Measurements from ENCODE around the gene CLDN4.
A peak's percentile ranks its signal among the peaks of the same experiment; 100 is the strongest.
"Not testable (repeated sequence)": the region's sequence is repeated elsewhere in the genome, so short reads cannot be mapped to it uniquely, and the experiment has no call there.

Gene CLDN4

DNA sequence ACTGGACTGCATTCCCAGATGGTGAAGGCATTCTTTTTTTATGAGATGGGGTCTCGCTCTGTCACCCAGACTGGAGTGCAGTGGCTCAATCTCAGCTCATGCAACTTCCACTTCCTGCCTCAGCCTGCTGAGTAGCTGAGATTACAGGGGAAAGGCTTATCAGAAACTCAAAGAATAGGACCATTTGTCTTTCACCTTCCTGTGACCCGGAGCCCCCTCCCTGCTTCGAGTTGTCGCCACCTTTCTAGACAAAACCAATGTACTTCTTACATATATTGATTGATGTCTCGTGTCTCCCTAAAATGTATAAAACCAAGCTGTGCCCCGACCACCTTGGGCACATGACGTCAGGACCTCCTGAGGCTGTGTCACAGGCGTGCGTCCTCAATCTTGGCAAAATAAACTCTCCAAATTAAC is 13.3 kb downstream of the CLDN4 start:
- no peak for DNase-seq (ENCODE audit: low read depth)

DNA sequence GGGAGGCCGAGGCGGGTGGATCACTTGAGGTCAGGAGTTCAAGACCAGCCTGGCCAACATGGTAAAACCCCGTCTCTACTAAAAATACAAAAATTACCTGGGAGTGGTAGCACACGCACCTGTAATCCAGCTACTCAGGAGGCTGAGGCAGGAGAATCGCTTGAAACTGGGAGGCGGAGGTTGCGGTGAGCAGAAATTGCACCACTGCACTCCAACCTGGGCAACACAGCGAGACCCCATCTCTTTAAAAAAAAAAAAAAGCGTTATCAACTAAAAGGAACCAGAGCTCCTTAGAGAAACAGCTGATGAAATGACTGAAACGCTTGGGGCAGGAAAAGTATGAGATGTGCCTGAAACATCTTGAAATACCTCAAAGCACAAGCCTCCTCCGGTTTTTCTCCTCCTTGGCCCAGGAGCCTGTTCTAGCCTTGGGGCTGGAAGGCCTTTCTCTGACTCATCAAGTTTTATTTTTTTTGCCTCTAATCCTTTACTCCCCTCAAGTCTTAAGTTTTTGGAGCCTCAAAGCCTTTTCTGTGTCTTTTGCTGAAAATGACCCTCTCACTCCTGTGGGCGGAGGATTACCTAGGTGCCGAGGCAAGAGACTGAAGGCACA is 14.2 kb downstream of the CLDN4 start:
- DNase-seq (ENCODE audit: low read depth) = peak; percentile 51

DNA sequence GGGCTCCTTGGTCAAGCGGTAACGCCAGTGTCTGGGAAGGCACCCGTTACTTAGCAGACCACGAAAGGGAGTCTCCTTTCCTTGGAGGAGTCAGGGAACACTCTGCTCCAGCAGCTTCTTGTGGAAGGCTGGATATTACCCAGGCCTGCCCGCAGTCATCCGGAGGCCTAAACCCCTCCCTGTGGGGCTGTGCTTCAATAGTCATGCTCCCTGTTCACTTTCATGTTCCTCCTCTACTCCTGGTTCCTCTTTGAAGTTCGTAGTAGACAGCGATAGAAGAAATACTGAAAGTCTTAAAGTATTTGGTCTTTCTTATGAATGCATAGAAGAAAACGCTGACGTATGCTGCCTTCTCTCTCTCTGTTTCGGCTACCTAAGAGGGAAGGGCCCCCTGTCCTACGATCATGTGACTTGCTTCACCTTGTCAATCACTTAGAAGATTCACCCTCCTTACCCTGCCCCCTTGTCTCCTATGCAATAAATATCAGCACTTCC is 15.0 kb downstream of the CLDN4 start:
- DNase-seq (ENCODE audit: low read depth) = not testable (repeated sequence)

DNA sequence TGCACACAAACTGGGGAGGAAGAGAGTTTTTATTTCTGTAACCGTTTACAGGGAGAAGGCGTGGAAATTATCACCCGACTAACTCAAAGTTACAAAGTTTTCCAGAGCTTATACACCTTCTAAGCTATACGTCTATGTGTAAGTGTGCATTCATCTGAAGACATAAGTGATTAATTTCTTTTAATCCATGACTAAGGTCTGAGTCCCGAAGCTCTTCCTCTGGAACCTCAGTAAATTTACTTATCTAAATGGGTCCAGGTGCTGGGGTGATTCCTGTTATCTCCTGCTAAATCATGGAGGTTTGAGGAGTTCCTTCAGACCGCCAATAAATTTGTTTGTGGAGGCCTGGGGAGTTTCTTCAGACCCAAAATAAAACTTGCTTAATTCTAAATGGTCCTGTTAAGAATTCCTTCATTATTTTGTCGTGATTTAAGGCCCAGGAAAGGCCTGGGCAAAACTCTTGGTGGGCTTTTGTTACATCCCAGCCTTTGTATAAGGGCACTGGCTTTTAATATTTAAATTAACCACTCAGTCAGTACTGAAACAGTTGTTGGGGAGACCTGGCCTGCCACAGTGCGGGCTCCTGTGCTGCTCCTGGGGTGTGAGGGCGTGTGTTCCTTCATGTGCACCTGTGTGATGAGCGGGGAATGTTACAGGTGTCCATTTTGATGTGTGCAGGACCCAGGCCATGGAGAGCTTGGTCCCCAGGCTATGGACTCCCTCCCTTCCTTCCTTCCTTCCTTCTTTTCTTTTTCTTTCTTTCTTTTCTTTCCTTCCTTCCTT is 17.3 kb downstream of the CLDN4 start:
- DNase-seq (ENCODE audit: low read depth) = no peak

DNA sequence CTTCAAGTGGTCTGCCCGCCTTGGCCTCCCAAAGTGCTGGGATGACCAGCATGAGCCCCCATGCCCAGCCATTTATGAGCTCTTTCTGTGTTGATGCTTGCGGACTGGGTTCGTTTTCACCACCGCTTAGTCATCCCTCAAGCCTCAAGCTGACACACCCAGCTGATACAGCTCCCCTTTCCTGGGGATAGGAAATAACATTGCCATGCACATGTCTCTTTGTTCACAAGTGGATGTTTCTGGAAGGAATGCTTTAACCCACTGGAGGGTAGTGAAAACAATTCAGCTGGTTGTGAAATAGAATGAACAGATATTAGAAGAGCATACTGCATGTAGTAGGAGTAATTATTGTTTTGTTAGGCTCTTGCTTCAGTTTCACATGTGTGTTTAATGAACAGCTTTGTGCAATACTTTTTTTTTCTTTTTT is 20.0 kb downstream of the CLDN4 start:
- DNase-seq (ENCODE audit: low read depth) = peak; percentile 99

DNA sequence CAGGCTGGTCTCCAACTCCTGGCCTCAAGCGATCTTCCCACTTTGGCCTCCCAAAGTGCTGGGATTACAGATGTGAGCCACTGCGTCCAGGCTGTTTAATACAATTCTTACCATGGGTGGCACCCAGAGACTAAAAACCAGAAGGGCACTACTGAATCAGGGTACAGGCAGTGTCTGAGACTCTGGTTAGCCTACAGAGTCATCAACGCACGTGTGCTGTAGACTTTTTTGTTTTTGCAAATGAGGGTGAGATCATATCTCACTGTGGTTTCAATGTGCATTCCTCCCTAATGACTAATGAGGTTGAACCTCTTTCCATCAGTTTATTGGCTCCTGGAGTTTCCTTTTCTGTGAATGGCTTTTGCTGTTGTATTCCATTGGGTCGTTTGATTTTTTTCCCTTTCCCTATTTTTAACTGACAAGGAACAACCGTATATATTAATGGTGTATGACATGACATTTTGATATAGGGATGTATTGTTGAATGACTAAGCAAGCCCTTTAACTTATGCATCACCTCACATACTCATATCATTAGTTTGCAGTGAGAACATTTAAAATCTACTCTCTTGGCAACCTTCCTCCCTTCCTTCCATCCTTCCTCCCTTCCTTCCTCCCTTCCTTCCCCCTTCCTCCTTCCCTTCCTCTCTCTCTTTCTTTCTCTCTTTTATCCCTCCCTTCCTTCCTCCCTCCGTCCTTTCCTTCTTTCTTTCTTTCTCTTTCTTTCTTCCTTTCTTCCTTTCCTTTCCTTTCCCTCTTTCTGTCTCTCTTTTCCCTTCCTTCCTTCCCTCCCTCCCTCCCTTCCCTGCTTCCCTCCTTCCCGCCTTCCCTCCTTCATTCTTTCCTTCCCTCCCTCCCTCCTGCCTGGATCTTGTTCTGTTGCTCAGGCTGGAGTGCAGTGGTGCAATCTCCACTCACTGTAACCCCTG is 20.9 kb downstream of the CLDN4 start:
- peak; percentile 91 for DNase-seq (ENCODE audit: low read depth)

DNA sequence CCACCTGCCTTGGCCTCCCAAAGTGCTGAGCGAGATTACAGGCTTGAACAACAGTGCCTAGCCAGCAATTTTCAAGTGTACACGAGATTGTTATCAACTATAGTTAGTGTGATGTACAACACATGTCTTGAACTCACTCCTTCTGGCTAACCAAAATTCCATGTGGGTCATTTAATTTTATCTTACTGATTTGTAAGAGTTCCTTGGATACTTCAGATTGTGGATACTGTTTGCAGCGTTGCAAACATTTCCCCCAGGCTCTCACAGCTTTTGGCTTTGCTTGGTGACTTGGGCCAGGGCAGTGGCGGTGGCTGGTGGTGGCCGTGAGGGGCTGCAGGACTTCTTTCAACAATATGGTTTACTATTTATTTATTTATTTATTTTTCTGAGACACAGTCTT is 21.7 kb downstream of the CLDN4 start:
- DNase-seq (ENCODE audit: low read depth) = no peak

DNA sequence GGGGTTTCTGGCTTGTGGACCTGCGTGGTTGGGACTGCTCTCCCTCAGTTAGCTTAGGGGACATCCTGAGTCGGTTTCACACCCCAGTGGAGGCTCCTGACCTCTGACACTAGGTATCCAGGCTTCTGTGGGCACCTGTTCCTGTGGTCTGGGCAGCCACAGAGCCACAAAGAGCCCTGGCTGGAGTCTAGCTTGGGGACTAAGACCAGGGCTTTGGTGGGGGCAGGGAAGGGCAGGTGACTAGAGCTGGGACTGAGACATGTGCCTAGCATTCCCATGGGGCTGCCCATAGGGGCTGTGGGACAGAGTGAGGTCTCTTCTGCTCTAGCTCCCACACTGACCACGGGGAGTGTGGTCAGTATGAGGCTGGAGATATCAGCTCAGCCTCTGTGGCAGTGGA is 26.1 kb downstream of the CLDN4 start:
- DNase-seq (ENCODE audit: low read depth) = no peak

DNA sequence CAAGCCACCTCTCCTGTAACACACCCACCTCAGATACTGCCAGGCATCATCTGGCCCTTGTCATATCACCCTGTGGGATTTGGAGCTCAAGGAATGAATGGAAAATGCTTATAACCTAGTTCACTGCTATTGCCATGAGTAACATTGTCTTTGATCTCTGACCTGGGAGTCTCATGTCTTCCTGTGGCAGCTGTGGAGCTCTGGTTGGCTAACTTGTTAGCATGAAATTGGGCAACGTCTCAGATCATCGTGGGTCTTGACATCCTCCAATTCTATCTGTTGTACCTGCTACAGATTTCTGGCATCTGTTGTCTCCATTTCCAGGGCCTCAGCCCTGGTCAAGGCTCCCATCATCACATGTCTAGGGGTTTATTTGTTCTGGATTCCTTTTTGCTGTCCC is 28.0 kb downstream of the CLDN4 start:
- DNase-seq (ENCODE audit: low read depth) = no peak

DNA sequence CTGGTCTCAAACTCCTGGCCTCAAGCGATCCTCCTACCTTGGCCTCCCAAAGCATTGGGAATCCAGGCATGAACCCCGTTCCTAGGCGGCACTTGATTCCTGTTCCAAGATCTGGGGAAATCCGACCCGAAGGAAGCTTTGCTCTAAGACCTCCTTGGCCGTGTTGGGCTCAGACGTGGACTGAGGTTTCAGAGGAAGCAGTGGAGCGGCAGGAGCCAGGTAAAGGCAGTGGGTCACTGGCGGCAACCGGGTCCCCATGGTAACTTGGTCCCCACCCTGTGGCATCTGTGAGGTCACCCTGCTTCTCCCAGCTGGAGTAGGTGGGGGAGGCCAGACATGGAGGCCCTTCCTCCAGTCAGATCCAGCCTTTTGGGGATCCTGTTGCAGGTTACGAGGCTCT is 30.1 kb downstream of the CLDN4 start, which contains the start of gene TMEM270:
Gene TMEM270 (plus strand): TSS at position 301 of the 400 bp plus-strand sequence. CDS start 36 bp downstream, at position 337.
- no peak for DNase-seq (ENCODE audit: low read depth)

DNA sequence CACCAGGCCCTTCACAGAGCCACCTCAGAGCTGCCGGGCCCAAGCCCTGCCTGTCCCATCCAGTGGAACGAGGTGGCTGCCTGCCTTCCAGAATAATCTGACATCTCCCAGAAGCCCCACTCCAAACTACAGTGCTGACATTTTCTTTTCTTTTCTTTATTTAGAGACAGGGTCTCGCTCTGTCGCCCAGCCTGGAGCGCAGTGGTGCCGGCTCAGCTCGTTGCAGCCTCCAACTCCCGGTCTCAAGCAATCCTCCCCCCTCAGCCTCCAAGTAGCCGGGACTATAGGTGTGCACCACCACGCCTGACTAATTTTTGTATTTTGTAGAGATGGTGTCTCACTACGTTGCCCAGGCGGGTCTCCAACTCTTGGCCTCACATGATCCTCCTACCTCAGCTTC is 30.5 kb downstream of the CLDN4 start:
- no peak for DNase-seq (ENCODE audit: low read depth)

DNA sequence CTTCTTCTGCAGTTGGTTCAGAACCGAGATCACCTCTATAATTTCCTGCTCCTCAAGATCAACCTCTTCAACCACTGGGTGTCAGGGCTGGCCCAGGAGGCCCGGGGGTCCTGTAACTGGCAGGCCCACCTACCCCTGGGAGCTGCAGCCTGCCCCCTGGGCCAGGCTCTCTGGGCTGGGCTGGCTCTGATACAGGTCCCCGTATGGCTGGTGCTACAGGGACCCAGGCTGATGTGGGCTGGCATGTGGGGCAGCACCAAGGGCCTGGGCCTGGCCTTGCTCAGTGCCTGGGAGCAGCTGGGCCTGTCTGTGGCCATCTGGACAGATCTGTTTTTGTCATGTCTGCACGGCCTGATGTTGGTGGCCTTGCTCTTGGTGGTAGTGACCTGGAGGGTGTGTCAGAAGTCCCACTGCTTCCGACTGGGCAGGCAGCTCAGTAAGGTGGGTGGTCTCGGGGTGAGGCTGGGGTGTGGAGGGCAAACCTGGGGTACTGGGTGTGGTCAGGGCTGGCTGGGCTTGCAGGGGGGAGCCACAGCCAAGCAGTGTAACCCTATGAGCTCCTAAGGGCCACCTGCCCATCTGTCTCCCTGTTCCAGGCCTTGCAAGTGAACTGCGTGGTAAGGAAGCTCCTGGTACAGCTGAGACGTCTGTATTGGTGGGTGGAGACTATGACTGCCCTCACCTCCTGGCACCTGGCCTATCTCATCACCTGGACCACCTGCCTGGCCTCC is 34.4 kb downstream of the CLDN4 start:
- no peak for DNase-seq (ENCODE audit: low read depth)

DNA sequence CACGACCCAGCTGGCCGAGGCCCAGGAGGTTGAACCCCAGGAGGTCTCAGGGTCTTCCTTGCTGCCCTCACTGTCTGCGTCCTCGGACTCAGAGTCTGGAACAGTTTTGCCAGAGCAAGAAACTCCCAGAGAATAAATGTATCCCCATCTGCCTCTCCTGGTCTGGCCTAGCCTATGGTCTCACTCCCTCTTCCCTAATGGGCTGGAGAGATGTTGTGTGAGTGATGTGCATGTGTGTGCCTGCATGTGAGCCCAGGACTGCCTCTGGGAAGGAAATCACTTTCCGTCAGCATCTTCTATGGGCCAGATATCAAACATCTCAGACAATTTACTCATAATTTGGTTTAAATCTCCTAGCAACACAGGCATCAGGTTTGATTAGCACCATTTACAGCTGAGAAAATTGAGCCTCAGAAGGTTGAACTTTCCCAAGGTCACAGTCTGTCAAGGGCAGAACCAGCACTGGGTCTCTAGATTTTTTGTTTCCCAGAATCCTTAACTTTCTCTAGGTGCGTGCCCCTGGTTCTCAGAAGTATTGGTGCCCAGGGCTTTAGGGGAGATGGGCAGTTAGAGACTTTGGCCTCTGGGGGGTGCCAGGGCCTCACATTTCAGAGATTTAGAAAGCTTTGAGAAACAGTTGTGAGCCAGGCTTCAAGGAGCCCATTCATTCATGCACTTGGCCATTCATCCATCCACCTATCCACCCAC is 35.1 kb downstream of the CLDN4 start:
- DNase-seq (ENCODE audit: low read depth) = peak; percentile 46

DNA sequence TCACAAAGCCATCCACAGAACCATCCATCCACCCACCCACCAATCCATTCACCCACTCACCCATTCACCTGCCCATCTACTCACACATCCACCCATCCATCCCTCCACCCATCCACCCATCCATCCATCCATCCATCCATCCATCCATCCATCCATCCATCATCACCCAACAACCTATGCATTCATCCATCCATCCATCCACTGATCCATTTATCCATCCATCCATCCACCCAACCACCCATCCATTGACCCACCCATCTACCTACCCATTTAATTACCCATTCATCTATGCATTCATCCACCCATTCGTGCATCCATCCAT is 35.6 kb downstream of the CLDN4 start:
- no peak for DNase-seq (ENCODE audit: low read depth)

DNA sequence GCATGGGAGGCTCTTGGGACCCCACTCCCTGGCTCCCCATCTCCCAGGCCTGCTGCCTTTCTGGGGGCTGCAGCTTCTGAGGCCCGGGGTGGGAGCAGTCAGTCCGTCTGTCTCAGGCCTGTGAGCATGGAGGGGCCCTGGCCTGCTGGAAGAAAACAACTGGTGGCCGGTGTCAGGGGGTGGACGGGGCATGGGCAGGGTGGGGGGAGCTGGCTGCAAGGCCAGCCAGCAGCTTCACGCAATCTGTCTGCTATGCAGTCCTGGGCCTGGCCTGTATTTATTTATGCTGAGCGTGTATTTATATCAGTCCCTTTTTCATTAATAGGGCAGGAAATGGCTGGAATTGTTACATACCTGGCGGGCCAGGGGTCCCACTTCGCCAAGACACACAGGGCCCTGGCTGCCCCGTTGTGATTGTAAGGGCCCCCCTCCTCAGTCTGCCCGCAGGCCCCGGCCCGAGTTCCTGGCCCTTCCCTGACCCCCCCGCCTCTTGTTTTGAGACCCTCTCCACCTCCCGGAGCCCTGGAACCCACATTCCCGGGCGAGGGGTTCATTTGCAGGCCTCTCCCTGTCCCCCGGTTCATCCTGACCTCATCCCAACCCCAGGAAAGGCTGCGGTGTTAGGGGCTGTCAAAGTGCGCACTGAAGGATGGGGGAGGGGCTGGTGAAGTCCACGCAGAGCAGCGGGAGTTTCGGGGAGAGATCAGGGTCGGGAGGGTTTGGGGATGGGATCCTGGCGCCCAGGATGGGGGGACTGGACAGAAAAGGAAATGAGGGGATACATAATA is 38.4 kb downstream of the CLDN4 start:
- DNase-seq (ENCODE audit: low read depth) = no peak

DNA sequence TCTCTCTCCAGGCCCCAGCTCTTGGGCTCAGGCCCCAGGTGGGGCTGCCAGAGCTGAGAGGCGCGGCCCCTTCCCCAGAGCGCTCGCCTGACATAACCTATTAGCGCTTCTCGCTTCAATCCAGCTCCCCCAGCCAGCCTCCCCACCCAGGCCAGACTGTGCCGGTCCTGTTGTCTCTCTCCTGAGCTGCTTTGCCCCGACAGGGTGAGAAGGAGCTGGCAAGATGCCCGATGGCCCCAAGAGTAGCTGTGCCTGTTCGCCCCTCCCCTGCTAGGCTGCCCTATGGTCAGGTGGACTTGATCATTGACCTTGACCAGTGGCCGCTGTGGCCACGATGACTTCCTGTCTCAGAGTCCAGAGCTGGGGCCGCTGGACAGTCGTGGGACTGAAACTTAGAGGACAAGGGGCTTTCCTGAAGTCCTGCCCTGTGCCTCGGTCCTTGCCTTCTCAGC is 39.3 kb downstream of the CLDN4 start:
- no peak for DNase-seq (ENCODE audit: low read depth)

DNA sequence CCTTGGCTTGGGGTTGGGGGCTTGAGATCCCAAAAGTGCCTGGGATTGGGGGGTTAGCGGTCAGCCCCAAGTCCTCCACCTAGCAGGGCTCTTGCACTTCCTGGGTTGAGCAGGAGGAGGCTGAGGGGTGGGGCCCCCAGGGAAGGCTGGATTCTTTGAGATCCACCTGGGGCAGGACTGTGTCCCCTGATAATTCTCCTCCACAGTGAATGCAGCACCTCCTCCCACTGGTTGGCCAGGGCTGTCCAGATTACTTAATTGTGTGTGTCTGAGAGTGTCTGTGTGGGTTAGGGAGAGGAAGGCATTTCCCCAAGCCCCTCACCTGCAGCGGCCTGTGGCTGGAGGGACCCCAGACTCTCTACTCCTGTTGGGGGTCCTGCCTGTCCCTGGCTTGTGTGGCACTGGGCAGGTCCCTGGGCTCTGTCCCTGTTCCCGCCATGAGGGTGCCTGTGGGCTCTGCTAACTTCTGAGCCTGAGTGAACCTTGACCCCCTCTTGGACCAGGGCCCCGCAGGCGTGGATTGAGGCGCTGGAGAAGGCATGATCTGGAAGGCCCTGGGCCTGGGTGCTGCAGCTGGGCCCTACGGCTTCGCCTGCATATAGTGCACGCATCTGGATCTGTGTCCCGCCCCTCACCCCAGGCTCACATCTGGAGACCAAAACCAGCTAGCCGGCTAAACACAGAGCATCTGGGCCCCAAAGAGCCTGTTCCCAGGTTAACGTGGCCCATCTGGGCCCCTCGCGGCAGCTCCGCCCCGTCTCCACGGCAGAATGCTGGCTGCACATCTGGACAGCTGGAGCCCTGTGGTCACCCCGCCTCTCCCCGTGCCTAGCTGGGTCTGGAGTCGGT is 40.6 kb downstream of the CLDN4 start:
- DNase-seq (ENCODE audit: low read depth) = no peak

DNA sequence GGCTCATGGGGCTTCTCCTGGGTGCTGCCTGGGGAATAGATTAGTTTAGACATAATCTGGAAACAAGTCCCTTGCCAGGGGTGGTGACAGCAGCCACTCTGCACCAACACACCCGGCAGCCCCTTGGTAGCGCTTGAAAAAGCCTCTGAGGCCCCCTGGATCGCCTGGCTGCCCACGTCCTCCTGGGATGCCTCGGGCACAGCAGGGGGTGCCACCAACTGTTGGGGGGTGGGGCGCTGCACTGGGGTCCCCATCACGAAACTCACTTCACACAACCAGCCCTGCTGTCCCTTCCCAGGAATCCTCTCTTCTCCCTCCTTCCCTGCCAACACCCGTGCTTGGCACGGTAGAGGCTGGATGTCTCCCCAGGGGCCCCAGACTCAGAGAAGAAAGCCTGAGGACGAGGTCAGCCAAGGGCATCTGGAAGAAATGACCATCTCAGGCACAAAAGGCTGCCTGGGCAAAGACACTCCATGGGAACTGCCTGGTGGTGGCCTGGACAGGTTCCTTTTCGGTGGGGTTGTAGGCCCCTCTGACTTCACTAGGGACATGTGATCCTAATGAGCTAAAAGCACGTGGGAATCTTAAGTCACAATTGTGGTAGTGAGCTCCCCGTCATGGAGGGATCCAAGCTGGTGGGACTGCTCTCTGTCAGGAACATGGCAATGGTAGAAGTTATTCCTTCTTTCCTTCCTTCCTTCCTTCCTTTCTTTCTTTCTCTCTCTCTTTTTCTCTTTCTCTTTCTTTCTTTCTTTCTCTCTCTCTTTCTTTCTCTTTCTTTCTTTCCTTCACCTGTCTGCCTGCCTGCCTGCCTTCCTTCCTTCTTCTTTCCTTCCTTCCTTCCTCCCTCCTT is 41.5 kb downstream of the CLDN4 start:
- DNase-seq (ENCODE audit: low read depth) = no peak
